Epithelial cell of esophagus (primary cell): ENCODE results near the gene RTF2.
"Not testable (repeated sequence)": the region's sequence is repeated elsewhere in the genome, so short reads cannot be mapped to it uniquely, and the experiment has no call there.

Experiments used
- DNase-seq: peaks from one replicate; pipeline ENCODE4 v3.0.0; 2010; ENCODE audit warnings: low read depth
- H3K4me3 ChIP-seq: 2 replicates; pipeline ENCODE4 v1.5.1; 2011; ENCODE audit warnings: mild to moderate bottlenecking, low read length, control low read depth
- CTCF ChIP-seq: IDR thresholded peaks from 2 replicates; pipeline ENCODE4 v1.5.1; 2011; ENCODE audit warnings: low read depth, mild to moderate bottlenecking, low read length, control low read depth, inconsistent platforms; ENCODE audit not compliant: insufficient read depth; ENCODE audit errors: missing control alignments

The RTF2 gene

GRCh38 chr20:56519551-56519950 lies 51.1 kb downstream of the RTF2 start:
- DNase-seq, result no peak
- no peak overlapping the region for H3K4me3 ChIP-seq
- TF ChIP-seq CTCF, result no peak

GRCh38 chr20:56520180-56520579 lies 51.8 kb downstream of the RTF2 start:
- TF ChIP-seq CTCF, result no peak
- DNase-seq, result no peak
- H3K4me3 ChIP-seq, result no peak overlapping the region

GRCh38 chr20:56520746-56521354 lies 52.4 kb downstream of the RTF2 start:
- DNase-seq, H3K4me3 ChIP-seq: not testable (repeated sequence)

- no peak overlapping the region for H3K4me3 ChIP-seq
- TF ChIP-seq CTCF, result no peak
- no peak for DNase-seq
These were observed 53.9 kb downstream of the RTF2 start for GRCh38 chr20:56522311-56522710.

GRCh38 chr20:56524444-56524843 lies 56.0 kb downstream of the RTF2 start, which contains the start of gene FAM209A:
FAM209A (plus strand) TSS chr20:56524744; CDS start chr20:56524809, 65 bp downstream.
- not testable (repeated sequence) for DNase-seq, H3K4me3 ChIP-seq

GRCh38 chr20:56527521-56527920 lies 59.1 kb downstream of the RTF2 start:
- no peak for DNase-seq
- H3K4me3 ChIP-seq, result no peak overlapping the region
- TF ChIP-seq CTCF, result no peak

GRCh38 chr20:56532946-56533345 lies 64.5 kb downstream of the RTF2 start, which contains the start of gene FAM209B:
FAM209B (plus strand) TSS chr20:56533246; CDS start chr20:56533342, 96 bp downstream.
- DNase-seq, H3K4me3 ChIP-seq: not testable (repeated sequence)

GRCh38 chr20:56537997-56538396 lies 69.6 kb downstream of the RTF2 start:
- no peak for TF ChIP-seq CTCF
- no peak for DNase-seq
- no peak overlapping the region for H3K4me3 ChIP-seq
